NCI-H226 (cell line): ENCODE data around the gene CARD18.

Source experiments
- DNase-seq: peaks from one replicate; pipeline ENCODE4 v3.0.0-alpha.2; 2015

The CARD18 gene

GRCh38 chr11:105139669-105140068 lies at the start of gene CARD18:
Gene CARD18, minus strand, starts transcription at chr11:105139769. Its CDS starts 43 bp downstream, at chr11:105139726.
- no peak for DNase-seq

- DNase-seq = no peak
These were observed 44.4 kb upstream of the CARD18 start for GRCh38 chr11:105183987-105184386.

GRCh38 chr11:105183426-105183825 lies 43.9 kb upstream of the CARD18 start:
- DNase-seq = no peak

- no peak for DNase-seq
These were observed 42.0 kb upstream of the CARD18 start for GRCh38 chr11:105181521-105181920.

- peak; percentile 32 for DNase-seq
These were observed 41.5 kb upstream of the CARD18 start for GRCh38 chr11:105181100-105181499.

GRCh38 chr11:105179542-105180278 lies 40.1 kb upstream of the CARD18 start:
- no peak for DNase-seq

- peak; percentile 47 for DNase-seq
These were observed 38.1 kb upstream of the CARD18 start for GRCh38 chr11:105177658-105178057.

- peak; percentile 37 for DNase-seq
These were observed 28.9 kb upstream of the CARD18 start for GRCh38 chr11:105168457-105168856.

GRCh38 chr11:105167244-105167643 lies 27.7 kb upstream of the CARD18 start:
- DNase-seq = no peak

- no peak for DNase-seq
These were observed 24.6 kb upstream of the CARD18 start for GRCh38 chr11:105164208-105164607.

- DNase-seq = no peak
These were observed 22.9 kb upstream of the CARD18 start for GRCh38 chr11:105162506-105162905.

GRCh38 chr11:105158436-105158835 lies 18.9 kb upstream of the CARD18 start:
- DNase-seq = no peak

- no peak for DNase-seq
These were observed 17.2 kb upstream of the CARD18 start for GRCh38 chr11:105156720-105157119.

- no peak for DNase-seq
These were observed 16.7 kb upstream of the CARD18 start for GRCh38 chr11:105156231-105156630.

GRCh38 chr11:105155679-105156078 lies 16.1 kb upstream of the CARD18 start:
- no peak for DNase-seq

GRCh38 chr11:105153392-105153791 lies 13.8 kb upstream of the CARD18 start:
- DNase-seq = no peak

GRCh38 chr11:105152560-105152959 lies 13.0 kb upstream of the CARD18 start:
- DNase-seq = no peak

- DNase-seq = no peak
These were observed 12.5 kb upstream of the CARD18 start for GRCh38 chr11:105152021-105152512.

- no peak for DNase-seq
These were observed 9.9 kb upstream of the CARD18 start for GRCh38 chr11:105149477-105149876.

- DNase-seq = peak; percentile 11
These were observed 8.7 kb upstream of the CARD18 start for GRCh38 chr11:105148241-105148640.

GRCh38 chr11:105144887-105145286 lies 5.3 kb upstream of the CARD18 start:
- peak; percentile 34 for DNase-seq

- no peak for DNase-seq
These were observed 2.6 kb upstream of the CARD18 start for GRCh38 chr11:105142167-105142566.

- peak; percentile 95 for DNase-seq
These were observed 2.3 kb downstream of the CARD18 start for GRCh38 chr11:105137286-105137685.

- no peak for DNase-seq
These were observed 3.7 kb downstream of the CARD18 start for GRCh38 chr11:105135883-105136282.
